Activated naive CD4-positive, alpha-beta T cell treated with anti-CD3 and anti-CD28 coated beads, Interleukin-2, amount 50 U/mL, for 72 hours (primary cell): ENCODE results near the gene TRIM71. TPM values are rescaled to one million over a fixed set of nuclear protein-coding genes. Genes with fewer than 3 reads are reported as not detected.
A peak's percentile ranks its signal among the peaks of the same experiment; 100 is the strongest.

Source experiments
- ATAC-seq, 2 donors: fragments of 150-1000 bp; cut with Tn5 transposase; 2 replicates each; pipeline ENCODE4 v1.10.0; 2021; ENCODE audit warnings: mild to moderate bottlenecking in 2 of 2, moderate library complexity in 2 of 2
- DNase-seq, 2 donors: peaks; one replicate each; pipeline ENCODE4 v3.0.0; 2021 to 2022; ENCODE audit warnings: low spot score in 2 of 2
- H3K27ac Mint-ChIP-seq, 2 donors: one replicate each; pipeline ENCODE4 v1.8.0; 2022; ENCODE audit warnings: mild to moderate bottlenecking in 2 of 2, mixed read lengths in 2 of 2
- H3K36me3 Mint-ChIP-seq, 2 donors: one replicate each; pipeline ENCODE4 v1.8.0; 2022; ENCODE audit warnings: mixed read lengths in 2 of 2
- H3K9me3 Mint-ChIP-seq, 2 donors: one replicate each; pipeline ENCODE4 v1.8.0; 2022; ENCODE audit warnings: mixed read lengths in 2 of 2
- total RNA-seq, 2 donors: library from RNA; stranded (reverse); gene quantifications; one replicate each; pipeline ENCODE4 v1.2.3, GENCODE V29; 2022

Gene TRIM71
- total RNA-seq, 2 donors from 2014 or later: 0.02 to 0.08 TPM

GRCh38 chr3:32849046-32849445 lies 31.2 kb downstream of the TRIM71 start:
- no peak for ATAC-seq
- Mint-ChIP-seq H3K27ac (no peak overlapping the region), H3K36me3 (no peaks in the 10 kb centered on the region), H3K9me3 (no peaks in the 10 kb centered on the region)
- no peak for DNase-seq

- no peaks in the 10 kb centered on the region for H3K36me3 Mint-ChIP-seq
- DNase-seq (no peak), ATAC-seq (no peak)
- no peak overlapping the region for H3K27ac Mint-ChIP-seq
- no peaks in the 10 kb centered on the region for H3K9me3 Mint-ChIP-seq
These were observed 32.4 kb downstream of the TRIM71 start for GRCh38 chr3:32850226-32850625.

- no peaks in the 10 kb centered on the region for H3K36me3 Mint-ChIP-seq
- no peak for ATAC-seq
- no peak for DNase-seq
- H3K9me3 Mint-ChIP-seq: no peaks in the 10 kb centered on the region
- no peak overlapping the region for H3K27ac Mint-ChIP-seq
These were observed 32.8 kb downstream of the TRIM71 start for GRCh38 chr3:32850636-32851035.

GRCh38 chr3:32852146-32852545 lies 34.3 kb downstream of the TRIM71 start:
- Mint-ChIP-seq H3K9me3 (no peaks in the 10 kb centered on the region), H3K27ac (no peak overlapping the region), H3K36me3 (no peaks in the 10 kb centered on the region)
- ATAC-seq (no peak), DNase-seq (no peak)

- Mint-ChIP-seq H3K9me3 (no peaks in the 10 kb centered on the region), H3K36me3 (no peaks in the 10 kb centered on the region), H3K27ac (no peak overlapping the region)
- DNase-seq: no peak
- ATAC-seq: no peak
These were observed 37.7 kb downstream of the TRIM71 start for GRCh38 chr3:32855350-32855953.

GRCh38 chr3:32856355-32856889 lies 38.6 kb downstream of the TRIM71 start:
- no peaks in the 10 kb centered on the region for H3K9me3 Mint-ChIP-seq
- DNase-seq (no peak), ATAC-seq (no peak)
- H3K36me3 Mint-ChIP-seq: no peaks in the 10 kb centered on the region
- no peak overlapping the region for H3K27ac Mint-ChIP-seq

- no peaks in the 10 kb centered on the region for H3K36me3 Mint-ChIP-seq
- ATAC-seq (no peak), DNase-seq (no peak)
- no peaks in the 10 kb centered on the region for H3K9me3 Mint-ChIP-seq
- no peak overlapping the region for H3K27ac Mint-ChIP-seq
These were observed 39.2 kb downstream of the TRIM71 start for GRCh38 chr3:32856901-32857507.

- no peak for DNase-seq
- Mint-ChIP-seq H3K27ac (no peak overlapping the region), H3K36me3 (no peaks in the 10 kb centered on the region), H3K9me3 (no peaks in the 10 kb centered on the region)
- no peak for ATAC-seq
These were observed 40.1 kb downstream of the TRIM71 start for GRCh38 chr3:32857921-32858320.

GRCh38 chr3:32859604-32860237 lies 41.9 kb downstream of the TRIM71 start:
- no peak overlapping the region for H3K27ac Mint-ChIP-seq
- H3K9me3 Mint-ChIP-seq: no peaks in the 10 kb centered on the region
- DNase-seq: no peak
- H3K36me3 Mint-ChIP-seq: no peaks in the 10 kb centered on the region
- ATAC-seq: no peak

- H3K27ac Mint-ChIP-seq: no peak overlapping the region
These were observed 42.7 kb downstream of the TRIM71 start for GRCh38 chr3:32860499-32860898.

GRCh38 chr3:32861681-32862080 lies 43.9 kb downstream of the TRIM71 start:
- Mint-ChIP-seq H3K27ac (no peak overlapping the region), H3K36me3 (no peaks in the 10 kb centered on the region), H3K9me3 (no peaks in the 10 kb centered on the region)
- ATAC-seq (no peak), DNase-seq (no peak)

More at GRCh38 chr3:32860499-32860898, 42.7 kb downstream of the TRIM71 start:
- no peak for ATAC-seq
- Mint-ChIP-seq H3K9me3 (no peaks in the 10 kb centered on the region), H3K36me3 (no peaks in the 10 kb centered on the region)
- DNase-seq: no peak

- no peak for DNase-seq
- no peak for ATAC-seq
- no peak overlapping the region for H3K27ac Mint-ChIP-seq
- no peaks in the 10 kb centered on the region for H3K36me3 Mint-ChIP-seq
- no peaks in the 10 kb centered on the region for H3K9me3 Mint-ChIP-seq
These were observed 44.6 kb downstream of the TRIM71 start for GRCh38 chr3:32862247-32862935.

GRCh38 chr3:32862936-32863487 lies 45.2 kb downstream of the TRIM71 start:
- no peaks in the 10 kb centered on the region for H3K36me3 Mint-ChIP-seq
- DNase-seq (no peak), ATAC-seq (no peak)
- H3K9me3 Mint-ChIP-seq: no peaks in the 10 kb centered on the region
- no peak overlapping the region for H3K27ac Mint-ChIP-seq

GRCh38 chr3:32865383-32865782 lies 47.6 kb downstream of the TRIM71 start:
- Mint-ChIP-seq H3K36me3 (no peaks in the 10 kb centered on the region), H3K27ac (no peak overlapping the region), H3K9me3 (no peaks in the 10 kb centered on the region)
- ATAC-seq (peak in 1 of 2 donors; percentile 57), DNase-seq (no peak)

GRCh38 chr3:32866533-32866932 lies 48.7 kb downstream of the TRIM71 start:
- Mint-ChIP-seq H3K9me3 (no peaks in the 10 kb centered on the region), H3K36me3 (no peaks in the 10 kb centered on the region), H3K27ac (no peak overlapping the region)
- DNase-seq (no peak), ATAC-seq (no peak)

GRCh38 chr3:32867954-32868353 lies 50.2 kb downstream of the TRIM71 start:
- ATAC-seq (no peak), DNase-seq (no peak)
- Mint-ChIP-seq H3K9me3 (no peaks in the 10 kb centered on the region), H3K36me3 (no peaks in the 10 kb centered on the region), H3K27ac (no peak overlapping the region)
